ENCODE results near the gene MERTK. TPM values are rescaled to one million over a fixed set of nuclear protein-coding genes. Genes with fewer than 3 reads are reported as not detected.
"Not testable (repeated sequence)": the region's sequence is repeated elsewhere in the genome, so short reads cannot be mapped to it uniquely, and the experiment has no call there.

The MERTK gene
- total RNA-seq, 1 donor, result under 0.01 TPM

- peak; percentile 40 for DNase-seq (ENCODE audit: low read depth)
- no peak overlapping the region for H3K4me3 ChIP-seq (ENCODE audit: low read depth, low read length)
- no peak for TF ChIP-seq CTCF (IDR thresholded peaks at IDR 0.05; ENCODE audit: insufficient read depth, low read depth, low read length)
Measured at GRCh38 chr2:111923276-111923804, 24.9 kb downstream of the MERTK start.

GRCh38 chr2:111924617-111925107 lies 26.3 kb downstream of the MERTK start:
- no peak for DNase-seq (ENCODE audit: low read depth)
- no peak overlapping the region for H3K4me3 ChIP-seq (ENCODE audit: low read depth, low read length)
- TF ChIP-seq CTCF (IDR thresholded peaks at IDR 0.05; ENCODE audit: insufficient read depth, low read depth, low read length), result no peak

GRCh38 chr2:111927723-111928122 lies 29.3 kb downstream of the MERTK start:
- no peak for TF ChIP-seq CTCF (IDR thresholded peaks at IDR 0.05; ENCODE audit: insufficient read depth, low read depth, low read length)
- no peak for DNase-seq (ENCODE audit: low read depth)
- H3K4me3 ChIP-seq (ENCODE audit: low read depth, low read length), result no peak overlapping the region

GRCh38 chr2:111930409-111930808 lies 32.0 kb downstream of the MERTK start:
- TF ChIP-seq CTCF (IDR thresholded peaks at IDR 0.05; ENCODE audit: insufficient read depth, low read depth, low read length), result no peak
- no peak for DNase-seq (ENCODE audit: low read depth)
- H3K4me3 ChIP-seq (ENCODE audit: low read depth, low read length), result no peak overlapping the region

GRCh38 chr2:111930875-111931274 lies 32.5 kb downstream of the MERTK start:
- H3K4me3 ChIP-seq (ENCODE audit: low read depth, low read length), result no peak overlapping the region
- DNase-seq (ENCODE audit: low read depth), result no peak
- TF ChIP-seq CTCF (IDR thresholded peaks at IDR 0.05; ENCODE audit: insufficient read depth, low read depth, low read length), result no peak

- H3K4me3 ChIP-seq (ENCODE audit: low read depth, low read length), result no peak overlapping the region
- TF ChIP-seq CTCF (IDR thresholded peaks at IDR 0.05; ENCODE audit: insufficient read depth, low read depth, low read length), result no peak
Measured at GRCh38 chr2:111932841-111933291, 34.5 kb downstream of the MERTK start.

GRCh38 chr2:111933900-111934299 lies 35.5 kb downstream of the MERTK start:
- H3K4me3 ChIP-seq (ENCODE audit: low read depth, low read length); DNase-seq (ENCODE audit: low read depth): not testable (repeated sequence)

More at GRCh38 chr2:111932841-111933291, 34.5 kb downstream of the MERTK start:
- DNase-seq (ENCODE audit: low read depth), result no peak

Measured in fibroblast of villous mesenchyme (primary cell).